Hematopoietic multipotent progenitor cell (in vitro differentiated cells): ENCODE data around the gene RPP30. TPM values are rescaled to one million over a fixed set of nuclear protein-coding genes. Genes with fewer than 3 reads are reported as not detected.
"Not testable (repeated sequence)": the region's sequence is repeated elsewhere in the genome, so short reads cannot be mapped to it uniquely, and the experiment has no call there.

Source experiments
- DNase-seq, 3 donors: peaks; one replicate each; pipeline ENCODE4 v3.0.0-alpha.2; 2011 to 2015; ENCODE audit warnings: low read depth in 2 of 3, low spot score in 2 of 3
- small RNA-seq: library from RNA; depleted of rRNA; stranded (forward); fragments of <200 nt; gene quantifications from one replicate; pipeline ENCODE3, GENCODE V24; 2012
- total RNA-seq: library from RNA; depleted of rRNA; stranded (reverse); fragments of >200 nt; gene quantifications from one replicate; pipeline ENCODE4 v1.2.3, GENCODE V29; 2012

RPP30 gene
- total RNA-seq, 1 donor = 16.4 TPM

DNA sequence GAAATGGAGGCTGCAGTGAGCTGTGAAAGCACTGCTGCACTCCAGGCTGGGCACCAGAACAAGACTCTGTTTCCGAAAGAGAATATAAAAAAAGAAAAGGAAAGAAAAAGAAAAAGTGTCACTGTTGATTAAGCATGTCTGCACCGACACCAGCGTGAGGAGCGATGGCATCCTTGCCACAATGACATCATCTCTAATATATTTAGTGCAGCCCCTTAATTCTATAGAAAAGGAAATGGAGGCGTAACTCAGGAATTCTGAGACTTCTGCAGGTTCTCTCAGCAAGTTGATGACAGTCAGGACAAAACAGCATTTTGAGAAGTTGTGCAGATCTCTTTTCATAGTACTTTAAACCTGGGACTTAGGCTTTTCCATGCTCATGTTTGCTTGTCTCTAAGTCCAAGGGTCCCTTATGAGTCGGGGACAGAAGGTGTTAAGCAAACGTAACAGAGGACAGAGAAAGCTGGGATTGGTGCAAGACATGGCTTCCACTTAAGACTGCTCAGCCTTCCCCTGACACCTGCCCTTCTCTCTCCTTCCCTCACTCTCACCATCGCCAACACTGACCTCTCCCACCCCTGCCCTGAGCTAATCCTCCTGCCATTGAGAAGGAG, 66.0 kb downstream of the RPP30 start:
- no peak for DNase-seq

DNA sequence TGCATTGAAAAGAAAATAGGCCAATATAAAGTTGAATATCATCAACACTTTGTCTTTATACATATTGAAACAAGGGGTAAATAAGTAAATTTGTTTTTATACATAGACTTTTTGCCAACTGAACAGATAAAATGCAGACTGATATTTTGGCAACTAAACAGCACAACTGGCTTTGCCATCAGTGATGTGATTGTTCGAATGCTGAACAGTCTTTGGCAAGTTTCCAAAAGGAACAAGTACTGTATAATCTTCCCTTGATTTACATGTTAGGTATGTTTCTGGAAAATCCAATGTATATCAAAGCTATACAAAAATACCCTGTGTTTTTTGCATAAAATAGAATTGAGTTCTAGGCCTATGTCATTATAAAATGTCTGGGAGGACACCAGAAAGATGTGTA, 67.3 kb downstream of the RPP30 start:
- no peak for DNase-seq

DNA sequence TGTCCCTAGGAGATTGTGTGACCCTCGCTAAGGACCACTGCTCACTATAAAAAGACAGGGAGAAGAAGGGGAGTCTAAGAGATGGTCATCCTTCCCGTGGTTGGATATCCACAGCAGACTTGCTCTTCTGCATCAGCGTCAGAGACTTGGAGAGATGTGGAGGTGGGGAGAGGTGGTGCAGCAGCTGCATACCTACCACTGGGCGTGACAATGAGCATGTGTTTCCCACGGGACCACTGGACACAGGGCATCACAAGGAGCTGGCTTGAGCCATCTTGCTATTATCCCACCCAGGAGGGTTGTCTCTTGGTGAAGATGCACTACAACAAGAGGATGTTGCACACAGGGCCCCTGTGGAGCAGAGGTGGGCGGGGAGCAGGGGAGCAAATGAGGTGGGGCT, 67.9 kb downstream of the RPP30 start:
- DNase-seq = no peak

GRCh38 chr10:90942980-90943379, 71.2 kb downstream of the RPP30 start:
- not testable (repeated sequence) for DNase-seq

- DNase-seq = no peak
Observed at GRCh38 chr10:90944749-90945148, 73.0 kb downstream of the RPP30 start.

- DNase-seq = no peak
Observed at GRCh38 chr10:90945491-90946070, 73.8 kb downstream of the RPP30 start.

DNA sequence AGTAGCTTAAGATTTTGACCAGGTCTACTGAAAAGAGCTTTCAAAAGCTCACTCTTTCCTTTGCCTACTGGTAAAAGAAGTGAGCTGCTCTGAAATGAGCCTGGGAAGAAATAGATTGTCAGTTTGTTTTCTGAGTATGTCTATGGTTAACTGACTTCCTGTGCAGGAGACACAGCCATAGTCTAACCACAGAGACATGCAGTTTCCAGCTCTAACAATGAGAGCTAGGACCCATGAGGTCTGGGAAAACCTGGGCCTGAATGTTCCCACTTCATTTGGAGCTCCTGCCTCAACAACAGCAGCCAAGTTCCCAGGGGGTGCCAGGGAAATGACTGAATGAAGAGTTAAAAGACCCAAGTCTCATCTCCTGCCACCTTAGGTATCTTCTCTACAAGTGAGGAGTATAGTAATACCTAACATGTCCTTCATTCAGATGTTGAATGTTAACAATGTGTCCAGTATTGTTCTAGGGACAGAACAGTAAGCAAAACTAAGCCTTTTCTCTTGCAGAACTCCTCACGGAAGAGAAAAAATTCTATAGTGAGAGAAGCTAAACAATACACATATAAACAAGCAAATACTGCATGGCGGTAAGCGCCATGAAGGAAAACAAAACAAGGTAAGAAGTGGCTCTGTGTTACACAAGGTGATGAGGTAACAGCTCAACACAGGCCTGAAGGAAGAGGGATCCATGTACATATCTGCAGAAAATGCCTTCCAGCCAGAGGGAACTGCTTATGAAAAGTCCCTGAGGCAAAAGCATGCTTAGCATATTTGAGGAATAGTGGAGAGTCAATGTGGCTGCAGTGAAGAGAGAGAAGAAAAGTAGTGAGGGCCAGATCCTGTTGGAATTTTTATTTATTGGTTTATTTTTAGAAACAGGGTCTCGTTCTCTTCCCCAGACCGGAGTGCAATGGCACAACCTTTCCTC, 75.5 kb downstream of the RPP30 start:
- peak in 1 of 3 donors; percentile 17 for DNase-seq

Small RNA genes lying within 50 kb of the gene (small RNA-seq; reads per million reads assigned to genes)
- gene RF00019 = not detected
- not detected for gene RNU6-740P

Other genes starting within 250 kb of the RPP30 start
- 0.27 TPM for gene HTR7, start 13.9 kb upstream of the RPP30 start, total RNA-seq
- not detected for gene ANKRD1, start 49.1 kb downstream of the RPP30 start, total RNA-seq